Measurements from ENCODE around the gene GPRIN2.

The GPRIN2 gene

GRCh38 chr10:46548498-46549090 is 7.9 kb downstream of the GPRIN2 start:
- no peak for DNase-seq

- DNase-seq: no peak
Observed at GRCh38 chr10:46547541-46548497, 8.6 kb downstream of the GPRIN2 start.

GRCh38 chr10:46546591-46547540 is 9.6 kb downstream of the GPRIN2 start:
- DNase-seq: peak in 1 of 14 donors; percentile 37

GRCh38 chr10:46545861-46546590 is 10.4 kb downstream of the GPRIN2 start:
- DNase-seq: no peak

GRCh38 chr10:46544989-46545791 is 11.3 kb downstream of the GPRIN2 start:
- no peak for DNase-seq

- no peak for DNase-seq
Observed at GRCh38 chr10:46543466-46544377, 12.7 kb downstream of the GPRIN2 start.

GRCh38 chr10:46542567-46543465 is 13.6 kb downstream of the GPRIN2 start:
- no peak for DNase-seq

- no peak for DNase-seq
Observed at GRCh38 chr10:46541735-46542566, 14.5 kb downstream of the GPRIN2 start.

DNA sequence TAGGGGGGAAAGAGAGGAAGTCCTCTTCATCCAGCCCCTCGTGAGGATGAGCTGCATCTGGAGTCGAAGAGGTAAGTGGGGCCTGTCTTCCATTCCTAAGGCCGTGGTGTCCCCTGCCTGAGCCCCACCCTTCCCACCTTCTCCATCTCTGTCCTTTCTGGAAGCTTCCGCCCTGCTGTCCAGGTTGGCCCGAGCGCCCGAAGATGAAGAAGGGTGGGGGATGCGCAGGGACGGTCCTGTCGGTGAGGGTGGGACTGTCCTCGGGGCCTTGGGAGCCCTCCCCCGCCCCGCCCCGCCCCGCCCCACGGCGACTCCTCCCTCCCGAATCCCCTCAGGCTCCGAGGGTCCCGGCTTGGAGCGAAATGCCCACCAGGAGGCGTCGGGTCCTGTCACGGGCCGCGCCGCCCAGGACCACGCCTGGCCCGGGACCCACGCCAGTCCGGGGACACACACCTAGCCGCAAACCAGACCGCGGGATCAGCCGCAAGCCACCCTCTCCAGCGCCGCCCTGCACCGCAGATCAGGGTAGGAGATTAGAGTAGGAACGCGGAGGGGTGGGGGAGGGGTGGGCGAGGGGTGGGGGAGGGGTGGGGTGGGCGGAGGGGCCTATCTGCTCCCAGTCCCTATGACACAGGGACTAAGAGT is 15.3 kb downstream of the GPRIN2 start:
- no peak for DNase-seq

DNA sequence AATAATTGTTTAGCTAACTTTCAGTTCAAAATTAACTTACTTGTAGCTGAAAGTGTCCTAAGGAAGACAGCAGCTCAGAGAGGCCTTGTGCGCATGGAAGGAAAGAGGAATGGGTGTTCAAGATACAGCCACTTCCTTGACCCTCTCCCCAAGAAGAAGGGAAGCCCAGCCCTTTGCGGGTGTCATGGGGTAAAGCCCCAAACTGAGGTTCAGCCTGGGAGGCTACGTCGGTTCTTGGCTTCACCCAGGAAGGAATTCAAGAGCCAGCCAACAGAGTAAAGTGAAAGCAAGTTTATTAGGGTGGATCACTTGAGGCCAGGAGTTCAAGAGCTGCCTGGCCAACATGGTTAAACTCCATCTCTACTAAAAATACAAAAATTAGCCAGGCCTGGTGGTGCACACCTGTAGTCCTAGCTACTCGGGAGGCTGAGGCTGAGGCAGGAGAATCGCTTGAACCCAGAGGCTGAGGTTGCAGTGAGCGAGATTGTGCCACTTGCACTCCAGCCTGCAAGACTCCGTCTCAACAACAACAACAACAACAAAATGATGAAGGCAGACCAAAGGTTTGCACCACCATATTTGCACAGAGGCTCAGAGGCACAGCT is 15.9 kb downstream of the GPRIN2 start:
- no peak for DNase-seq

DNA sequence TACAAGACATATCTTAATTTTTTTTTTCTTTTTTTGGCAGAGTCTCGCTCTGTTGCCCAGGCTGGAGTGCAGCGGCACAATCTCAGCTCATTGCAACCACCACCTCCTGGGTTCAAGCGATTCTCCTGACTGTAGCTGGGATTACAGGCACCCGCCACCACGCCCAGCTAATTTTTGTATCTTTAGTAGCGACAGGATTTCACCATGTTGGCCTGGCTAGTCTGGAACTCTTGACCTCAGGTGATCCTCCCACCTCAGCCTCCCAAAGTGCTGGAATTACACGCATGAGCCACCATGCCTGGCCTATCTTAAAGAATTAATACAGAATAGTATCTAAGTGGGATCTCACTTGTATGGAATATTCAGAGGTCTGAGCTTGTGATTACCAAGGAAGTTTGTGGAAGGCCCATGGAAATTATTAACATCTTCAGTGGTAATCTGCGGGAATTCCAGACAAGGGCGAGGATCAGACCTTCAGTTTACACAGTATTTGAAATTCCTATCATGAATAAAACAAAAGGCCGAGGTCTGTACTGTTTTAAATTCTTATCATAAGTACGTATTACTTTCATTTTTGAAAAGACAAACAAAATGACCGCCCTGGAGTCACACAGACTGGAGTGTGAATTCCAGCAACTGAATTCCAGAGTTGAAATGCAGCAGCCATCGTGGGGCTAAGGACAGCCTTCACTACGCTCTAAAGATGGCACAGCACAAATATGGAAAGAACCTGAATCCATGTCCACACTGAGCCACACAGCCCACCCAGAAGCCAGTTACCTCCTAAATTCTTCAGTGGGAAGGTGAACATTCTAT is 16.7 kb downstream of the GPRIN2 start:
- no peak for DNase-seq

DNA sequence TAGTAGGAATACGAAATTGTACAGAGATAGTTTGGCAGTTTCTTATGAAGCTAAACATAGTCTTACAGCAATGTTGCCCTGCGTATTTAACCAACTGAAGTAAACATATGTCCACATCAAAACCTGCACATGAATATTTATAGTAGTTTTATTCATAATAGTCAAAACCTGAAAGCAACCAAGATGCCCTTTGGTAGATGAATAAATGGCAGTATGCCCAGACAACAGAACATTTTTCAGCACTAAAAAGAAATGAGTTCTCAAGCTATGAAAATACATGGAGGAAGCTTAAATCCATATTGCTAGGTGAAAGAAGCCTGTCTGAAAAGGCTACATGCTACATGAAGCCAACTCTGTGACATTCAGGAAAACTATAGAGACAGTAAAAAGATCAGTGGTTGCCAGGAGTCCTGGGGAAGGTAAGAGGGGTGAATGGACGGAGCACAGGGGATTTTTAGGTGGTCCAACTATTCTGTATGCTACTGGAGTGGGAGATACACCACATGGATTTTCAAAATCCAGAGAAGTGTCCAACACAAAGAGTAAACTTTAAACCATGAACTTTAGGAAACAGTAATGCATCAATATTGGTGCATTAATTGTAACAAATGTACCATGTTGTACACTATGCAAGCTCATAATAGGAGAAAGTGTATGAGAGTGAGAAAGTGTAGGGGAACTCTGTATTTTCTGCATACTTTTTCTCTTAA is 17.6 kb downstream of the GPRIN2 start:
- no peak for DNase-seq

GRCh38 chr10:46538155-46538554 is 18.3 kb downstream of the GPRIN2 start:
- DNase-seq: no peak

GRCh38 chr10:46537309-46537708 is 19.1 kb downstream of the GPRIN2 start:
- DNase-seq: no peak

DNA sequence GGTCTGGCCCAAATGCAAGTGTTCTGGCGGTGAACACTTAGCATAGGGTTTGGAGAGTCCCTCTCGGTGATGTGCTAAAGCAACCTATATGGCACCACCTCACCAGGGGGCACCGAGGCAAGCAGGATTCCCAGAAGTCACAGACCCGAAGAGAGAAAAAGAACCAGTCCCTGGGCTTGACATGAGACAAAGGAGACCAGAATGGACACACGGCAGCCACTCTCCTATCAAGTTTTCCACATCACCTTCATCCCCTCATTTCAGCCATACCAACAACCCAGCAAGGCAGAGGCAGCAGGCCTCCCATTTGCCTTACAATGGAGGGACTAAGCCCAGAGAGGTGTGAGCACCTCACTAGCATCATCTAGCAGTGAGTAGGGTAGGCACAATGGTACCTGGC is 19.7 kb downstream of the GPRIN2 start:
- DNase-seq: no peak
